Measurements from ENCODE around the gene ANKLE1.

DNA sequence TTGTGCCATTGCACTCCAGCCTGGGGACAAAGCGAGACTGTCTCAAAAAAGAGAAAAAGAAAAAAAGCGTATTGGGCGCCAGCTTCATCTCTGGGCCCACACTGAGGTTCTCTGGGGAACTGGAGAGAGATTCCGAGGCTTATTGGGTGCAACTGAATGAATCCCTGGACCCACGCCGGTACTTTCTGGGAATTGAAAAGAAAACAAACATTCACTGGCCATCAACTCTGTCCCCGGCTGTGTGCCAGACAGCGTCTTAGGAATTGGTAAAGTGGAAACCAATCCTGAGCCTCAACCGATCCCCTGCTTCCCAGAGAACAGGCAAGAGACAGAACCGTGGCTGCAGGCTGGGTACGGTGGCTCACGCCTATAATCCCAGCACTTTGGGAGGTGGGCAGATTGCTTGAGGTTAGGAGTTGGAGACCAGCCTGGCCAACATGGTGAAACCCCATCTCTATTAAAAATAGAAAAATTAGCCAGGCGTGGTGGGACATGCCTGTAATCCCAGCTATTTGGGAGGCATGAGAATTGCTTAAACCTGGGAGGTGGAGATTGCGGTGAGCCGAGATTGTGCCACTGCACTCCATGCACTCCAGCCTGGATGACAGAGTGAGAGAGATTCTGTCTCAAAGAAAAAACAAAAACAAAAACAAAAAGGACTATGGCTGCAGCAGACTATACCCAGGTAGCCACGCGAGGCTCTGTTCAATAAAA, 44.3 kb downstream of the ANKLE1 start:
- TF ChIP-seq POLR2AphosphoS5 (IDR thresholded peaks at IDR 0.05) (no peak), CTCF (IDR thresholded peaks at IDR 0.05) (no peak), POLR2A (IDR thresholded peaks at IDR 0.05) (no peak)
